Measurements from ENCODE around the gene CPT1B. TPM values are rescaled to one million over a fixed set of nuclear protein-coding genes. Genes with fewer than 3 reads are reported as not detected.

The CPT1B gene
- polyA plus RNA-seq, 3 donors, result 0.18 to 66.9 TPM; not detected in 1

DNA sequence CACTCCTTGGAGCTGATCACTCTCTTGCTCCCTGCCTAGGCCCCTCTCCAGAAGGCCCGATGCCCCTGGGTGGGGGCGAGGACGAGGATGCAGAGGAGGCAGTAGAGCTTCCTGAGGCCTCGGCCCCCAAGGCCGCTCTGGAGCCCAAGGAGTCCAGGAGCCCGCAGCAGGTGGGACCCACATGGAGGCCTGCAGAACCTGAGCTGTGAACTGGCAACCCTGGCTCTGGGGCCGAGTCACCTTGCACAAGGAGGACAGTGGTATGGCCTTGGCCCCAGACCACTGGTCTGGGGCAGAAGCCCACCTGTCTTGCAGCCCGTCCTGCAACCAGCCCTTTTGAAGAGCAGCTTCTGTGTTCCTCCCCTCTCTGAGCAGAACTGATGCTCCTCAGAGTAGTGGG lies 59.1 kb downstream of the CPT1B start:
- peaks cover 36% of the 10 kb centered on the region for H3K79me2 ChIP-seq (ENCODE audit: insufficient read depth, low read length)
- Mint-ChIP-seq H3K4me3 (no peak overlapping the region), H3K27me3 (ENCODE audit: low read depth in 3 of 3) (peaks cover 0 to 2% (median 0%) of the 10 kb centered on the region in 3 donors), H3K27ac (no peak overlapping the region), H3K36me3 (peaks cover 28 to 69% of the 10 kb centered on the region in 2 donors), H3K4me1 (no peaks in the 10 kb centered on the region), H3K9me3 (peaks cover 0 to 1% (median 0%) of the 10 kb centered on the region in 7 donors)
- no peak overlapping the region for H3K4me3 ChIP-seq (replicated peaks in 1 of 3; ENCODE audit: low read depth in 2 of 3, low read length in 3 of 3)
- no peak overlapping the region for H3K27ac ChIP-seq (ENCODE audit: low read depth in 1 of 2, low read length in 2 of 2)
- no peak overlapping the region for H3K4me2 ChIP-seq (replicated peaks; ENCODE audit: extremely low read depth, low read length, poor library complexity, severe bottlenecking)
- H3K9me3 ChIP-seq (replicated peaks in 1 of 2; ENCODE audit: control insufficient read depth in 1 of 2, insufficient read depth in 1 of 2, low read length in 2 of 2), result no peaks in the 10 kb centered on the region
- DNase-seq, result no peak
- TF ChIP-seq CTCF (IDR thresholded peaks at IDR 0.05), result no peak
- H2AFZ ChIP-seq (ENCODE audit: insufficient read depth, low read depth, low read length, poor library complexity, severe bottlenecking), result no peak overlapping the region
- H3K36me3 ChIP-seq (replicated peaks in 1 of 2; ENCODE audit: control insufficient read depth in 1 of 2, insufficient read depth in 2 of 2, low read length in 2 of 2), result peaks cover 56 to 81% of the 10 kb centered on the region in 2 donors
- peaks cover 3 to 7% of the 10 kb centered on the region in 2 donors for H3K4me1 ChIP-seq (ENCODE audit: control insufficient read depth in 1 of 2, insufficient read depth in 2 of 2, low read length in 2 of 2)
- intact Hi-C loops (cut with micrococcal nuclease), result no loop called here
- peaks cover 37% of the 10 kb centered on the region for H4K20me1 ChIP-seq (ENCODE audit: insufficient read depth, low read length)
- H3K27me3 ChIP-seq (ENCODE audit: control insufficient read depth in 2 of 2, insufficient read depth in 2 of 2, low read length in 2 of 2), result no peaks in the 10 kb centered on the region
- WGBS (ENCODE audit: insufficient coverage), result 100% methylated on average over 8 of the region's 8 CpGs
- H3K9ac ChIP-seq (ENCODE audit: insufficient read depth, low read length, poor library complexity, severe bottlenecking), result no peak overlapping the region

Other genes with a start within 250 kb of the CPT1B start
- 10 to 100 TPM in 2 of 3 donors, 1 to 10 TPM in 1; 9.1 to 74.5 (median 10.3) TPM for gene PPP6R2, start 235.1 kb downstream of the CPT1B start, polyA plus RNA-seq
- gene SBF1, start 103.4 kb downstream of the CPT1B start, polyA plus RNA-seq, result 10 to 100 TPM in 1 of 3 donors, 1 to 10 TPM in 2; 4.0 to 45.9 (median 6.2) TPM
- under 1 TPM in 1 of 3 donors, not detected in 2; 0.05 TPM for gene ADM2, start 96.9 kb downstream of the CPT1B start, polyA plus RNA-seq
- not detected for gene MIOX, start 91.6 kb downstream of the CPT1B start, polyA plus RNA-seq
- gene LMF2, start 70.7 kb downstream of the CPT1B start, polyA plus RNA-seq, result 100 to 1,000 TPM in 1 of 3 donors, 10 to 100 TPM in 2; 15.0 to 145 (median 16.6) TPM
- gene NCAPH2, start 70.2 kb downstream of the CPT1B start, polyA plus RNA-seq, result 10 to 100 TPM; 12.5 to 23.6 (median 18.1) TPM
- 100 to 1,000 TPM in 1 of 3 donors, 10 to 100 TPM in 2; 39.5 to 101 (median 69.6) TPM for gene SCO2, start 52.8 kb downstream of the CPT1B start, polyA plus RNA-seq
- gene TYMP, start 48.4 kb downstream of the CPT1B start, polyA plus RNA-seq, result 100 to 1,000 TPM; 787 to 994 (median 955) TPM
- 1 to 10 TPM in 2 of 3 donors, under 1 TPM in 1; 0.88 to 4.3 (median 1.4) TPM for gene KLHDC7B, start 32.5 kb downstream of the CPT1B start, polyA plus RNA-seq
- gene SYCE3, start 15.5 kb downstream of the CPT1B start, polyA plus RNA-seq, result 1 to 10 TPM in 2 of 3 donors, not detected in 1; 1.9 to 3.1 TPM
- gene CHKB, start 4.4 kb upstream of the CPT1B start, polyA plus RNA-seq, result 100 to 1,000 TPM in 1 of 3 donors, 10 to 100 TPM in 2; 29.1 to 286 (median 31.3) TPM
- under 1 TPM in 1 of 3 donors, not detected in 2; 0.17 TPM for gene MAPK8IP2, start 22.4 kb upstream of the CPT1B start, polyA plus RNA-seq
- 10 to 100 TPM; 11.9 to 85.2 (median 12.1) TPM for gene ARSA, start 49.7 kb upstream of the CPT1B start, polyA plus RNA-seq
- not detected for gene SHANK3, start 94.4 kb upstream of the CPT1B start, polyA plus RNA-seq
- not detected for gene ACR, start 159.8 kb upstream of the CPT1B start, polyA plus RNA-seq
- 10 to 100 TPM in 2 of 3 donors, 1 to 10 TPM in 1; 8.8 to 48.8 (median 11.7) TPM for gene RABL2B, start 205.2 kb upstream of the CPT1B start, polyA plus RNA-seq

Measured in CD14-positive monocyte (primary cell).